ENCODE data around the gene IL21. TPM values are rescaled to one million over a fixed set of nuclear protein-coding genes. Genes with fewer than 3 reads are reported as not detected.

The IL21 gene
- total RNA-seq = not detected in 2 replicates

GRCh38 chr4:122621016-122621507 is at the start of gene IL21:
IL21 (minus strand) TSS chr4:122621066; CDS start chr4:122621011, 55 bp downstream.

Other genes with a start within 250 kb of the IL21 start
- gene ADAD1, start 242.1 kb downstream of the IL21 start, total RNA-seq = not detected in 2 replicates
- not detected in 2 replicates for gene IL2, start 164.3 kb downstream of the IL21 start, total RNA-seq
- gene BBS12, start 111.6 kb upstream of the IL21 start, total RNA-seq = 3.1 and 3.3 TPM in 2 replicates
- 87.2 and 191 TPM in 2 replicates for gene FGF2, start 205.8 kb upstream of the IL21 start, total RNA-seq

All from placental pericyte (primary cell).